ENCODE data around the gene SCYL1. TPM values are rescaled to one million over a fixed set of nuclear protein-coding genes. Genes with fewer than 3 reads are reported as not detected.

The SCYL1 gene
- total and polyA plus RNA-seq, 4 donors: 33.7 to 62.0 (median 52.6) TPM

DNA sequence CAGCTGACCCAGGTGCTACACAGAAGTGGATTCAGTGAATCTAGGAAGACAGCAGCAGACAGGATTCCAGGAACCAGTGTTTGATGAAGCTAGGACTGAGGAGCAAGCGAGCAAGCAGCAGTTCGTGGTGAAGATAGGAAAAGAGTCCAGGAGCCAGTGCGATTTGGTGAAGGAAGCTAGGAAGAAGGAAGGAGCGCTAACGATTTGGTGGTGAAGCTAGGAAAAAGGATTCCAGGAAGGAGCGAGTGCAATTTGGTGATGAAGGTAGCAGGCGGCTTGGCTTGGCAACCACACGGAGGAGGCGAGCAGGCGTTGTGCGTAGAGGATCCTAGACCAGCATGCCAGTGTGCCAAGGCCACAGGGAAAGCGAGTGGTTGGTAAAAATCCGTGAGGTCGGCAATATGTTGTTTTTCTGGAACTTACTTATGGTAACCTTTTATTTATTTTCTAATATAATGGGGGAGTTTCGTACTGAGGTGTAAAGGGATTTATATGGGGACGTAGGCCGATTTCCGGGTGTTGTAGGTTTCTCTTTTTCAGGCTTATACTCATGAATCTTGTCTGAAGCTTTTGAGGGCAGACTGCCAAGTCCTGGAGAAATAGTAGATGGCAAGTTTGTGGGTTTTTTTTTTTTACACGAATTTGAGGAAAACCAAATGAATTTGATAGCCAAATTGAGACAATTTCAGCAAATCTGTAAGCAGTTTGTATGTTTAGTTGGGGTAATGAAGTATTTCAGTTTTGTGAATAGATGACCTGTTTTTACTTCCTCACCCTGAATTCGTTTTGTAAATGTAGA lies 24.3 kb upstream of the SCYL1 start:
- peak; percentile 70 for DNase-seq (ENCODE audit: low spot score)
- TF ChIP-seq HNF4G (IDR thresholded peaks at IDR 0.05) (no peak), RAD21 (IDR thresholded peaks at IDR 0.05) (peak in 1 of 2 donors; percentile 18), JUND (IDR thresholded peaks at IDR 0.05) (peak in 1 of 2 donors; percentile 45), TAF1 (conservative IDR thresholded peaks at IDR 0.05) (peak; percentile 17)
- TF ChIP-seq, protein P1, sequence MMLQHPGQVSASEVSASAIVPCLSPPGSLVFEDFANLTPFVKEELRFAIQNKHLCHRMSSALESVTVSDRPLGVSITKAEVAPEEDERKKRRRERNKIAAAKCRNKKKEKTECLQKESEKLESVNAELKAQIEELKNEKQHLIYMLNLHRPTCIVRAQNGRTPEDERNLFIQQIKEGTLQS (IDR thresholded peaks at IDR 0.05): no peak
- peak overlapping the region; percentile 100 for H3K27ac ChIP-seq (ENCODE audit: low read depth in 1 of 2, low read length in 2 of 2)
- peak overlapping the region; percentile 100 for H3K9ac ChIP-seq (ENCODE audit: low read depth in 1 of 2, low read length in 2 of 2)
- H3K27me3 ChIP-seq (ENCODE audit: control insufficient read depth in 4 of 4, insufficient read depth in 4 of 4, low read length in 3 of 4): no peaks in the 10 kb centered on the region
- peaks cover 3 to 38% (median 22%) of the 10 kb centered on the region in 4 donors for H3K4me1 ChIP-seq (ENCODE audit: control insufficient read depth in 4 of 4, insufficient read depth in 4 of 4, low read length in 3 of 4)
- under 1% methylated on average over 20 of the region's 20 CpGs for WGBS
- peak overlapping the region; percentile 67 to 100 (median 85) for H3K4me3 ChIP-seq (ENCODE audit: low read depth in 1 of 3, low read length in 3 of 3)
- no peaks in the 10 kb centered on the region for H3K9me3 ChIP-seq (ENCODE audit: control insufficient read depth in 4 of 4, low read length in 3 of 4)
- peaks cover 8 to 39% (median 18%) of the 10 kb centered on the region in 4 donors for H3K36me3 ChIP-seq (ENCODE audit: control insufficient read depth in 4 of 4, insufficient read depth in 3 of 4, low read depth in 1 of 4, low read length in 3 of 4)

DNA sequence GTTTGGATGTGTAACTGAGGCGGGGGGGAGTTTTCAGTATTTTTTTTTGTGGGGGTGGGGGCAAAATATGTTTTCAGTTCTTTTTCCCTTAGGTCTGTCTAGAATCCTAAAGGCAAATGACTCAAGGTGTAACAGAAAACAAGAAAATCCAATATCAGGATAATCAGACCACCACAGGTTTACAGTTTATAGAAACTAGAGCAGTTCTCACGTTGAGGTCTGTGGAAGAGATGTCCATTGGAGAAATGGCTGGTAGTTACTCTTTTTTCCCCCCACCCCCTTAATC lies 23.8 kb upstream of the SCYL1 start:
- H3K27ac ChIP-seq (ENCODE audit: low read depth in 1 of 2, low read length in 2 of 2): peak overlapping the region; percentile 100

More for the DNA sequence above, 23.8 kb upstream of the SCYL1 start:
- 0% methylated on average over 2 of the region's 2 CpGs for WGBS
- Histone ChIP-seq H3K9me3 (ENCODE audit: control insufficient read depth in 4 of 4, low read length in 3 of 4) (no peaks in the 10 kb centered on the region), H3K4me1 (ENCODE audit: control insufficient read depth in 4 of 4, insufficient read depth in 4 of 4, low read length in 3 of 4) (peaks cover 3 to 43% (median 24%) of the 10 kb centered on the region in 4 donors), H3K36me3 (ENCODE audit: control insufficient read depth in 4 of 4, insufficient read depth in 3 of 4, low read depth in 1 of 4, low read length in 3 of 4) (peaks cover 8 to 44% (median 23%) of the 10 kb centered on the region in 4 donors), H3K4me3 (ENCODE audit: low read depth in 1 of 3, low read length in 3 of 3) (peak overlapping the region; percentile 67 to 100 (median 85)), H3K27me3 (ENCODE audit: control insufficient read depth in 4 of 4, insufficient read depth in 4 of 4, low read length in 3 of 4) (no peaks in the 10 kb centered on the region), H3K9ac (ENCODE audit: low read depth in 1 of 2, low read length in 2 of 2) (peak overlapping the region; percentile 100)
- no peak for DNase-seq (ENCODE audit: low spot score)
- TF ChIP-seq EGR1 (IDR thresholded peaks at IDR 0.05; ENCODE audit: low read depth in 2 of 2) (no peak), HNF4A (conservative IDR thresholded peaks at IDR 0.05) (no peak), FOXA1 (IDR thresholded peaks at IDR 0.05) (no peak)
- TF ChIP-seq, protein P2, sequence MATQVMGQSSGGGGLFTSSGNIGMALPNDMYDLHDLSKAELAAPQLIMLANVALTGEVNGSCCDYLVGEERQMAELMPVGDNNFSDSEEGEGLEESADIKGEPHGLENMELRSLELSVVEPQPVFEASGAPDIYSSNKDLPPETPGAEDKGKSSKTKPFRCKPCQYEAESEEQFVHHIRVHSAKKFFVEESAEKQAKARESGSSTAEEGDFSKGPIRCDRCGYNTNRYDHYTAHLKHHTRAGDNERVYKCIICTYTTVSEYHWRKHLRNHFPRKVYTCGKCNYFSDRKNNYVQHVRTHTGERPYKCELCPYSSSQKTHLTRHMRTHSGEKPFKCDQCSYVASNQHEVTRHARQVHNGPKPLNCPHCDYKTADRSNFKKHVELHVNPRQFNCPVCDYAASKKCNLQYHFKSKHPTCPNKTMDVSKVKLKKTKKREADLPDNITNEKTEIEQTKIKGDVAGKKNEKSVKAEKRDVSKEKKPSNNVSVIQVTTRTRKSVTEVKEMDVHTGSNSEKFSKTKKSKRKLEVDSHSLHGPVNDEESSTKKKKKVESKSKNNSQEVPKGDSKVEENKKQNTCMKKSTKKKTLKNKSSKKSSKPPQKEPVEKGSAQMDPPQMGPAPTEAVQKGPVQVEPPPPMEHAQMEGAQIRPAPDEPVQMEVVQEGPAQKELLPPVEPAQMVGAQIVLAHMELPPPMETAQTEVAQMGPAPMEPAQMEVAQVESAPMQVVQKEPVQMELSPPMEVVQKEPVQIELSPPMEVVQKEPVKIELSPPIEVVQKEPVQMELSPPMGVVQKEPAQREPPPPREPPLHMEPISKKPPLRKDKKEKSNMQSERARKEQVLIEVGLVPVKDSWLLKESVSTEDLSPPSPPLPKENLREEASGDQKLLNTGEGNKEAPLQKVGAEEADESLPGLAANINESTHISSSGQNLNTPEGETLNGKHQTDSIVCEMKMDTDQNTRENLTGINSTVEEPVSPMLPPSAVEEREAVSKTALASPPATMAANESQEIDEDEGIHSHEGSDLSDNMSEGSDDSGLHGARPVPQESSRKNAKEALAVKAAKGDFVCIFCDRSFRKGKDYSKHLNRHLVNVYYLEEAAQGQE (IDR thresholded peaks at IDR 0.05): no peak
- TF ChIP-seq, protein P3, sequence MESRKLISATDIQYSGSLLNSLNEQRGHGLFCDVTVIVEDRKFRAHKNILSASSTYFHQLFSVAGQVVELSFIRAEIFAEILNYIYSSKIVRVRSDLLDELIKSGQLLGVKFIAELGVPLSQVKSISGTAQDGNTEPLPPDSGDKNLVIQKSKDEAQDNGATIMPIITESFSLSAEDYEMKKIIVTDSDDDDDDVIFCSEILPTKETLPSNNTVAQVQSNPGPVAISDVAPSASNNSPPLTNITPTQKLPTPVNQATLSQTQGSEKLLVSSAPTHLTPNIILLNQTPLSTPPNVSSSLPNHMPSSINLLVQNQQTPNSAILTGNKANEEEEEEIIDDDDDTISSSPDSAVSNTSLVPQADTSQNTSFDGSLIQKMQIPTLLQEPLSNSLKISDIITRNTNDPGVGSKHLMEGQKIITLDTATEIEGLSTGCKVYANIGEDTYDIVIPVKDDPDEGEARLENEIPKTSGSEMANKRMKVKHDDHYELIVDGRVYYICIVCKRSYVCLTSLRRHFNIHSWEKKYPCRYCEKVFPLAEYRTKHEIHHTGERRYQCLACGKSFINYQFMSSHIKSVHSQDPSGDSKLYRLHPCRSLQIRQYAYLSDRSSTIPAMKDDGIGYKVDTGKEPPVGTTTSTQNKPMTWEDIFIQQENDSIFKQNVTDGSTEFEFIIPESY (IDR thresholded peaks at IDR 0.05): no peak
